Measurements from ENCODE around the gene ABLIM3. TPM values are rescaled to one million over a fixed set of nuclear protein-coding genes. Genes with fewer than 3 reads are reported as not detected.
A peak's percentile ranks its signal among the peaks of the same experiment; 100 is the strongest.

Gene ABLIM3
- 50.8 TPM for total RNA-seq

GRCh38 chr5:149141224-149141956, at the start of gene ABLIM3:
Gene ABLIM3 (plus strand): TSS chr5:149141493. CDS start chr5:149142096, 603 bp downstream.
- TF ChIP-seq POLR2AphosphoS5 (IDR thresholded peaks at IDR 0.05; ENCODE audit: insufficient read depth in 1 of 2, low read depth in 1 of 2), result peak in 1 of 2 donors; percentile 45
- TF ChIP-seq CTCF (IDR thresholded peaks at IDR 0.05), result peak; percentile 58 to 92 (median 65)
- TF ChIP-seq POLR2A (IDR thresholded peaks at IDR 0.05), result no peak
- DNase-seq (ENCODE audit: extremely low spot score in 2 of 2), result no peak
- Histone ChIP-seq H3K27ac (peak within 1 kb of the TSS; percentile 45), H3K9me3 (no peaks in the 10 kb centered on the region), H3K4me1 (peaks cover 39% of the 10 kb centered on the region), H3K36me3 (no peaks in the 10 kb centered on the region), H3K27me3 (no peaks in the 10 kb centered on the region), H3K4me3 (peak within 1 kb of the TSS; percentile 68 to 77)
- intact Hi-C loops (cut with DNase I), result loop anchor here (2.0 kb wide), 1 partner anchor 85 kb away; no protein-coding TSS in a partner anchor

GRCh38 chr5:149093625-149094024, 47.7 kb upstream of the ABLIM3 start:
- TF ChIP-seq POLR2A (IDR thresholded peaks at IDR 0.05), result no peak
- no peak for TF ChIP-seq CTCF (IDR thresholded peaks at IDR 0.05)
- no peak for TF ChIP-seq POLR2AphosphoS5 (IDR thresholded peaks at IDR 0.05; ENCODE audit: insufficient read depth in 1 of 2, low read depth in 1 of 2)
- no peak for DNase-seq (ENCODE audit: extremely low spot score in 2 of 2)
- H3K36me3 ChIP-seq, result no peaks in the 10 kb centered on the region
- intact Hi-C loops (cut with DNase I), result no loop called here
- no peak overlapping the region for H3K4me3 ChIP-seq
- no peak overlapping the region for H3K27ac ChIP-seq
- peaks cover 6% of the 10 kb centered on the region for H3K9me3 ChIP-seq
- no peaks in the 10 kb centered on the region for H3K4me1 ChIP-seq
- no peaks in the 10 kb centered on the region for H3K27me3 ChIP-seq

GRCh38 chr5:149094996-149095395, 46.3 kb upstream of the ABLIM3 start:
- TF ChIP-seq POLR2A (IDR thresholded peaks at IDR 0.05) (no peak), POLR2AphosphoS5 (IDR thresholded peaks at IDR 0.05; ENCODE audit: insufficient read depth in 1 of 2, low read depth in 1 of 2) (no peak), CTCF (IDR thresholded peaks at IDR 0.05) (no peak)
- Histone ChIP-seq H3K4me3 (no peak overlapping the region), H3K27ac (no peak overlapping the region), H3K9me3 (peaks cover 10% of the 10 kb centered on the region), H3K27me3 (no peaks in the 10 kb centered on the region), H3K4me1 (no peaks in the 10 kb centered on the region), H3K36me3 (no peaks in the 10 kb centered on the region)
- no peak for DNase-seq (ENCODE audit: extremely low spot score in 2 of 2)
- intact Hi-C loops (cut with DNase I), result no loop called here

- H3K27ac ChIP-seq, result no peak overlapping the region
- peaks cover 19% of the 10 kb centered on the region for H3K9me3 ChIP-seq
- H3K27me3 ChIP-seq, result no peaks in the 10 kb centered on the region
- H3K4me3 ChIP-seq, result no peak overlapping the region
- no peak for DNase-seq (ENCODE audit: extremely low spot score in 2 of 2)
- intact Hi-C loops (cut with DNase I), result no loop called here
- H3K36me3 ChIP-seq, result no peaks in the 10 kb centered on the region
- H3K4me1 ChIP-seq, result no peaks in the 10 kb centered on the region
- TF ChIP-seq POLR2A (IDR thresholded peaks at IDR 0.05) (no peak), CTCF (IDR thresholded peaks at IDR 0.05) (no peak), POLR2AphosphoS5 (IDR thresholded peaks at IDR 0.05; ENCODE audit: insufficient read depth in 1 of 2, low read depth in 1 of 2) (no peak)
Measured at GRCh38 chr5:149099920-149100319, 41.4 kb upstream of the ABLIM3 start.

GRCh38 chr5:149100331-149100730, 41.0 kb upstream of the ABLIM3 start:
- TF ChIP-seq POLR2A (IDR thresholded peaks at IDR 0.05), result no peak
- TF ChIP-seq CTCF (IDR thresholded peaks at IDR 0.05), result no peak
- TF ChIP-seq POLR2AphosphoS5 (IDR thresholded peaks at IDR 0.05; ENCODE audit: insufficient read depth in 1 of 2, low read depth in 1 of 2), result no peak

More at GRCh38 chr5:149100331-149100730, 41.0 kb upstream of the ABLIM3 start:
- no peak overlapping the region for H3K27ac ChIP-seq
- intact Hi-C loops (cut with DNase I), result no loop called here
- no peaks in the 10 kb centered on the region for H3K27me3 ChIP-seq
- H3K4me3 ChIP-seq, result no peak overlapping the region
- H3K9me3 ChIP-seq, result peaks cover 19% of the 10 kb centered on the region
- no peak for DNase-seq (ENCODE audit: extremely low spot score in 2 of 2)
- H3K36me3 ChIP-seq, result no peaks in the 10 kb centered on the region
- H3K4me1 ChIP-seq, result no peaks in the 10 kb centered on the region
